PC-3 (cell line): ENCODE data around the gene MAML3. TPM values are rescaled to one million over a fixed set of nuclear protein-coding genes. Genes with fewer than 3 reads are reported as not detected.

Source experiments
- ATAC-seq: fragments of 200-7000 bp; cut with Tn5 transposase; 2 replicates; pipeline ENCODE4 v1.9.1; 2020; ENCODE audit warnings: mild to moderate bottlenecking, moderate library complexity
- BruUV-seq: library from RNA; stranded (reverse); fragments of 400-500 nt; replicated peaks from 2 replicates; lab custom pipeline; 2021; lab: Mats Ljungman, UMichigan
- CTCF ChIA-PET: fragments of 300-600 bp; sonication (Branson Sonifier 250); formaldehyde crosslinking; loops from one replicate; lab custom pipeline; 2022; ENCODE audit warnings: antibody characterized with exemption; lab: Charles Lee
- POLR2A ChIA-PET: fragments of 300-600 bp; sonication (Branson Sonifier 250); formaldehyde crosslinking; loops from one replicate; lab custom pipeline; 2022; ENCODE audit warnings: antibody characterized with exemption; ENCODE audit not compliant: unreplicated experiment; lab: Charles Lee
- DNase-seq: peaks from one replicate; pipeline ENCODE4 v3.0.0-alpha.2; 2015
- H2AFZ ChIP-seq: fragments of 300-600 bp; sonication (generic); 2 replicates; pipeline ENCODE4 v1.6.0; 2016; ENCODE audit warnings: antibody characterized with exemption, low read length
- H3F3A ChIP-seq: fragments of 300-600 bp; sonication (generic); one replicate; pipeline ENCODE4 v1.6.0; 2017; ENCODE audit warnings: antibody characterized with exemption, low read length, control low read depth, mild to moderate bottlenecking; ENCODE audit not compliant: unreplicated experiment
- H3K27ac ChIP-seq: fragments of 300-600 bp; sonication (generic); 2 replicates; pipeline ENCODE4 v1.5.1; 2016; ENCODE audit warnings: mild to moderate bottlenecking, low read length
- H3K27me3 ChIP-seq: fragments of 300-600 bp; sonication (generic); 2 replicates; pipeline ENCODE4 v1.6.1; 2016; ENCODE audit warnings: low read length, mixed read lengths
- H3K36me3 ChIP-seq: fragments of 300-600 bp; sonication (generic); 2 replicates; pipeline ENCODE4 v1.6.1; 2016; ENCODE audit warnings: low read depth, mixed run types, low read length, mixed read lengths
- H3K4me1 ChIP-seq: fragments of 300-600 bp; sonication (generic); 2 replicates; pipeline ENCODE4 v1.5.1; 2016; ENCODE audit warnings: low read length; ENCODE audit not compliant: insufficient read depth
- H3K4me2 ChIP-seq: fragments of 300-600 bp; sonication (generic); 2 replicates; pipeline ENCODE4 v1.6.0; 2016; ENCODE audit warnings: low read length
- H3K4me3 ChIP-seq: fragments of 300-600 bp; sonication (generic); 2 replicates; pipeline ENCODE4 v1.5.1; 2016; ENCODE audit warnings: mild to moderate bottlenecking, low read length, mixed read lengths
- H3K79me2 ChIP-seq: fragments of 300-600 bp; sonication (generic); 2 replicates; pipeline ENCODE4 v1.6.1; 2017; ENCODE audit warnings: low read length, mixed read lengths
- H3K9ac ChIP-seq: fragments of 300-600 bp; sonication (generic); 2 replicates; pipeline ENCODE4 v1.6.0; 2016; ENCODE audit warnings: mild to moderate bottlenecking, low read length
- H3K9me2 ChIP-seq: fragments of 300-600 bp; sonication (generic); replicated peaks from 2 replicates; pipeline ENCODE4 v1.6.1; 2016; ENCODE audit warnings: mixed run types, low read length, mixed read lengths
- H3K9me3 ChIP-seq: fragments of 300-600 bp; sonication (generic); 2 replicates; pipeline ENCODE4 v1.6.1; 2016; ENCODE audit warnings: low read length, mixed read lengths
- H4K20me1 ChIP-seq: fragments of 300-600 bp; sonication (generic); 2 replicates; pipeline ENCODE4 v1.6.1; 2016; ENCODE audit warnings: low read length, mixed read lengths
- CTCF ChIP-seq: fragments of 300-600 bp; sonication (generic); conservative IDR thresholded peaks from 2 replicates; pipeline ENCODE4 v1.5.1; 2017; ENCODE audit warnings: antibody characterized with exemption, low read depth, mild to moderate bottlenecking, low read length
- EZH2 ChIP-seq: fragments of 300-600 bp; sonication (generic); IDR thresholded peaks from one replicate; pipeline ENCODE4 v1.6.1; 2017; ENCODE audit warnings: antibody characterized with exemption, mild to moderate bottlenecking, low read length; ENCODE audit not compliant: unreplicated experiment
- EZH2phosphoT487 ChIP-seq: fragments of 300-600 bp; sonication (generic); IDR thresholded peaks from 2 replicates; pipeline ENCODE4 v1.6.1; 2018; ENCODE audit warnings: mild to moderate bottlenecking, antibody characterized with exemption, low read length, borderline replicate concordance
- intact Hi-C: fragments of 100-400 bp; cut with micrococcal nuclease; formaldehyde crosslinking; loops from 2 replicates; pipeline ENCODE4 v1.9.0; 2023
- total RNA-seq: library from RNA; depleted of rRNA; stranded (reverse); fragments of >200 nt; gene quantifications from 2 replicates; pipeline ENCODE4 v1.2.3, GENCODE V29; 2014

The MAML3 gene
- total RNA-seq, 1 experiment from 2014 or later = 4.3 TPM

- CTCF ChIA-PET = no interaction called here
- Histone ChIP-seq H3K27ac (no peak overlapping the region), H2AFZ (no peak overlapping the region), H3K4me2 (no peak overlapping the region), H3K9ac (no peak overlapping the region), H3K9me3 (no peaks in the 10 kb centered on the region), H3K4me1 (peaks cover 13% of the 10 kb centered on the region), H3K4me3 (no peak overlapping the region), H3K9me2 (no peaks in the 10 kb centered on the region), H3K27me3 (no peaks in the 10 kb centered on the region), H3F3A (no peaks in the 10 kb centered on the region), H3K36me3 (no peaks in the 10 kb centered on the region), H4K20me1 (no peaks in the 10 kb centered on the region), H3K79me2 (no peaks in the 10 kb centered on the region)
- POLR2A ChIA-PET = no interaction called here
- ATAC-seq = no peak
- no peak for DNase-seq
- TF ChIP-seq EZH2phosphoT487 = no peak
- no peak for TF ChIP-seq CTCF
- TF ChIP-seq EZH2 = no peak
- no TSS peak for BruUV-seq
- intact Hi-C loops = no loop called here
Observed at GRCh38 chr4:139841464-139842195, 312.4 kb downstream of the MAML3 start.

- H3F3A ChIP-seq = no peaks in the 10 kb centered on the region
- no peak overlapping the region for H3K4me3 ChIP-seq
- no peaks in the 10 kb centered on the region for H3K79me2 ChIP-seq
- no peak overlapping the region for H3K27ac ChIP-seq
- intact Hi-C loops = no loop called here
- CTCF ChIA-PET = no interaction called here
- POLR2A ChIA-PET = no interaction called here
- H3K27me3 ChIP-seq = no peaks in the 10 kb centered on the region
- H3K9me2 ChIP-seq = no peaks in the 10 kb centered on the region
- H3K4me2 ChIP-seq = no peak overlapping the region
- no peaks in the 10 kb centered on the region for H3K9me3 ChIP-seq
- peaks cover 10% of the 10 kb centered on the region for H3K4me1 ChIP-seq
- H4K20me1 ChIP-seq = no peaks in the 10 kb centered on the region
- H3K9ac ChIP-seq = no peak overlapping the region
- ATAC-seq (no peak), DNase-seq (no peak)
- BruUV-seq = no TSS peak
- TF ChIP-seq EZH2phosphoT487 (no peak), EZH2 (no peak), CTCF (no peak)
- H3K36me3 ChIP-seq = no peaks in the 10 kb centered on the region
- no peak overlapping the region for H2AFZ ChIP-seq
Observed at GRCh38 chr4:139840773-139841172, 313.2 kb downstream of the MAML3 start.

- H3K4me1 ChIP-seq = no peaks in the 10 kb centered on the region
- H3K27me3 ChIP-seq = no peaks in the 10 kb centered on the region
- H3K27ac ChIP-seq = no peak overlapping the region
- H2AFZ ChIP-seq = no peak overlapping the region
- no peak overlapping the region for H3K9ac ChIP-seq
- no peaks in the 10 kb centered on the region for H3K9me2 ChIP-seq
- TF ChIP-seq EZH2phosphoT487 (no peak), EZH2 (no peak), CTCF (no peak)
- no TSS peak for BruUV-seq
- POLR2A ChIA-PET = no interaction called here
- H3K4me2 ChIP-seq = no peak overlapping the region
- intact Hi-C loops = no loop called here
- H3K36me3 ChIP-seq = no peaks in the 10 kb centered on the region
- H3F3A ChIP-seq = no peaks in the 10 kb centered on the region
- H3K4me3 ChIP-seq = no peak overlapping the region
- CTCF ChIA-PET = no interaction called here
- H4K20me1 ChIP-seq = no peaks in the 10 kb centered on the region
- DNase-seq (no peak), ATAC-seq (no peak)
- no peaks in the 10 kb centered on the region for H3K9me3 ChIP-seq
- H3K79me2 ChIP-seq = no peaks in the 10 kb centered on the region
Observed at GRCh38 chr4:139839403-139840031, 314.5 kb downstream of the MAML3 start.
